ENCODE measurements around the gene ACOT12.

The ACOT12 gene

DNA sequence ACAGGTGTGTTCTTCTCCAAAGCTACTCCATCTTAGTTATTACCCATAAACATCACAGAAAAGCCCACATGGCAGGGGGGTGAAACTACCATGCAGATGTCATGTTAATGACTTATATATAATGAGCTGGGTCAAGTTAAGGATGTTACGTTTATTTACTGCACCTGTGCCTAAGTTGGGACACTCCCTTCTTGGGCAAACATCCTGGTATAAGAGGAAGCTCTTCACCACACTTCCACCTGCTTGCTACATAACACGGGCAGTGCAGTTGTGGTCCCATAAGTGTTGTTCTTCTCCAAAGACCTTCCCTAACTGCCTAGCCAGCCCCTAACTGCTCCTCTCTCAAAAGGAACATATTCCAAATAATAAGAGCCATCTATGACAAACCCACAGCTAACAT is 101.8 kb downstream of the ACOT12 start:
- no peak for DNase-seq (ENCODE audit: low read depth in 2 of 2)

DNA sequence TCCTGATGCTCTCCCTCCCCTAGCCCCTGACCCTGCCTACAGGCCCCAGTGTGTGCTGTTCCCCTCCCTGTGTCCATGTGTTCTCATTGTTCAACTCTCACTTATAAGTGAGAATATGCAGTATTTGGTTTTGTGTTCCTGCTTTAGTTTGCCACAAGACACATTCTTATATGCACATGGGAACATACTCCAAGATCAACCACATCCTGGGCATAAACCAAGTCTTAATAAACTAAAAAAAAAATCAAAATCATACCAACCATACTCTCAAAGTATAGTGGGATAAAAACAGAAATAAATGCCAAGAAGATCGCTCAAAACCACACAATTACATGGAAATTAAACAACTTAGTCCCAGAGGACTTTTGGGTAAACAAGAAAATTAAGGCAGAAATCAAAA is 103.8 kb downstream of the ACOT12 start:
- DNase-seq (ENCODE audit: low read depth in 2 of 2), result no peak

DNA sequence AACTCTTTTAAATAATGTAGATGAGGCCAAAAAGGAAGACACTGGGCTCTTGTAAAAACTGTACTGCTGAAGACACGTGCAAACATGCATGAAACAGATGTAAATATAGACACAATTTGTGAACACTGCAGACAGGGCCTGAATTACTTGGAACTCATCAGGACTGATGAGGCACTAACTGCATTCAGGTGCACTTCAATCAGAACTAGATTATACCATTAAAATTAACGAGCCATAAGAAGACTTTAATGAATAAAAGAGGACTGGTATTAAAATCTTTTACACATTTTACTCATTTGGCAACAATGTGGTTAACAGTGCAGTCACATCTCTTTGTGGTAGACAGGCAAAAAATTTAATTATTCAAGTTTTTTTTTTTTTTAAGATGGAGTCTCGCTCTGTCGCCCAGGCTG is 105.9 kb downstream of the ACOT12 start:
- no peak for DNase-seq (ENCODE audit: low read depth in 2 of 2)

DNA sequence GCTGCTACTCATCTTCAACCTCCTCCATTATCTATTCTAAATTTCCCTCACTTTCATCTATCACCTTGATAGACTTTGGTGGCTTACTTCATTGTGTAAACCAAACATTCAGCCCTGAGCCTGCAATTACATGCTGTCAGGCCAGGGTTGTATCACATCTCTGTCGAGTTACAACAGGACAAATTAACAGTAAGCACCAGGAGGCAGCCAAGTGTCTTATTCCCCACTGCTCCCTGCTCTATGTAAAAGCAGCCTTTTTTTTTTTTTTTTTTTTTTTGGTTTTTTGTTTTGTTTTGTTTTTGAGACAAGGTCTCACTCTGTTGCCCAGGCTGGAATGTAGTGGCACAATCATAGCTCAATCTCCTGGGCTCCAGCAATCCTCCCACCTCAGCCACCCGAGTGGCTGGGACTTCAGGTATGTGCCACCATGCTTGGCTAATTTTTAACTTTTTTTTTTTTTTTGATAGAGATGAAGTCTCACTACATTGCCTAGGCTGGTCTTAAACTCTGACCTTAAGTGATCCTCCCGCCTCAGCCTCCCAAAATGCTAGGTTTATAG is 107.8 kb downstream of the ACOT12 start:
- no peak for DNase-seq (ENCODE audit: low read depth in 2 of 2)

DNA sequence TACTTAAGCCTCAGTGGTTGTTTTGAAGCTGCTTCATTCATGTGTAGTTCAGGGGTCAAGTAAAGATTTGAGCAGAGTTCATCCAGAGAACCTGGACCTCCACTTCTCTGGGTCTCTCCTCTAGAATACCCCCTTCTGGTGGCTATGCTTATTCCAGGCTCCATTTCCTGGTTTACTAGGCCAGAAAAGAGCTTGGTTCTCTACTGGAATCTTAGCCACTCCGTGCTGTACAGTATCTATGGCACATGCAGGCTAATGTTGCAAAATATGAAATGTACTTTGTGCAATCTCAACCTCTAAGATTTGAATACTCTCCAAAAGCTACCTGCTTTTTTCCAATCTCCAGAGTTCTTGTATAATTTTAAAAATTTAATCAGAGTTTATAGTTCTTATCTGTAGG is 110.0 kb downstream of the ACOT12 start:
- DNase-seq (ENCODE audit: low read depth in 2 of 2), result no peak
